OCI-LY3 (cell line): ENCODE data around the gene PINLYP.

ENCODE experiments used
- CTCF ChIP-seq: fragments of 200-600, 300-600 bp; sonication (generic); IDR thresholded peaks from 2 replicates; pipeline ENCODE4 v1.5.1; 2014; ENCODE audit warnings: antibody characterized with exemption, low read length, low read depth
- EZH2phosphoT487 ChIP-seq: fragments of 200-600 bp; shearing (Covaris generic); IDR thresholded peaks from 2 replicates; pipeline ENCODE4 v1.6.1; 2018; ENCODE audit warnings: antibody characterized with exemption, mixed run types, low read depth

DNA sequence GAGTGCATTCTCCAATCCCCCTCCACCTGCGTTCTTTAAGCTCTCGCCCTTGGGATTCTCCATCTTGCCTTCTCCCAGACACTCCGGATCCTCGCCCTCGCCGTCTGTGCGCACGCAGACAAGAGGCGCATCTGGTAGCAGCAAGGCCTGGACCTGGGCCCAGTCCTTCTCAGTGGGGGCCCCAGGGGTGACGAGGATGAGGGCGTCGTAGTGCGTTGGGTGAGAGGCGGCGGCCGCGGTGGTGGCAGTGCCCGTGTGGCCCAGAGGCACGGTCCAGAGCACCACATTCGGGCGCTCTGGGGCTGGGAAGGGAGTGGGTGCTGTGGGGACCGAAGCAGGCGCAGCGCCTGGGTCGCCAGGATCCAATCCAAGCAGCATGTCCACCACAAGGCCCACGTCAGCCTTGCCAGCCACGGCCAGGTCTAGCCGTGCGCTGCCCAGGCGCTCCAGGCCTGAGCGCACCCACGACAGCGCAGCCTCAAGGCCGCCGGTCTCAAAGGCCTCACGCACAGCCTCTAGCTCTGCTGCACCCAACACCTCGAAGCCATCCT, 17.3 kb downstream of the PINLYP start:
- TF ChIP-seq CTCF: no peak
- TF ChIP-seq EZH2phosphoT487: no peak
